ENCODE results near the gene EHMT1. TPM values are rescaled to one million over a fixed set of nuclear protein-coding genes. Genes with fewer than 3 reads are reported as not detected.

Gene EHMT1
- total and polyA plus RNA-seq, 2 experiments from 2014 or later, result 162 to 177 TPM

DNA sequence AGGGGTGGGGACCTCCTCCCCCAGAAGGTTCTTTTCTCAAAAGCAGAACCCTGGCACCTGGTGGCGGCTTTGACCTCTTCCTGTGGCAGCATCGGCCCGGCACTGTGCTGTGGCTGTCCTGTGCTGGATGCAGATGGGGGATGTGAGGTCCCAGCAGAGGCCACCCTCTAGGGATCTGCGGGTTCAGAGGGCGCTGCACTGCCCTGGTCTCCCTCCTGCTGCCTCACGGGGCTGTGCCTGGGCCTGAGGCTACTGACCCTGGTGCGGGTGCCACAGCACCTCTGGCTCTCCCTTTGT, 182.2 kb downstream of the EHMT1 start:
- H4K20me1 ChIP-seq (replicated peaks; ENCODE audit: insufficient read depth), result no peaks in the 10 kb centered on the region
- TF ChIP-seq, protein P1, sequence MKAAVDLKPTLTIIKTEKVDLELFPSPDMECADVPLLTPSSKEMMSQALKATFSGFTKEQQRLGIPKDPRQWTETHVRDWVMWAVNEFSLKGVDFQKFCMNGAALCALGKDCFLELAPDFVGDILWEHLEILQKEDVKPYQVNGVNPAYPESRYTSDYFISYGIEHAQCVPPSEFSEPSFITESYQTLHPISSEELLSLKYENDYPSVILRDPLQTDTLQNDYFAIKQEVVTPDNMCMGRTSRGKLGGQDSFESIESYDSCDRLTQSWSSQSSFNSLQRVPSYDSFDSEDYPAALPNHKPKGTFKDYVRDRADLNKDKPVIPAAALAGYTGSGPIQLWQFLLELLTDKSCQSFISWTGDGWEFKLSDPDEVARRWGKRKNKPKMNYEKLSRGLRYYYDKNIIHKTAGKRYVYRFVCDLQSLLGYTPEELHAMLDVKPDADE (IDR thresholded peaks at IDR 0.05), result no peak
- TF ChIP-seq EZH2 (IDR thresholded peaks at IDR 0.05; ENCODE audit: low read depth, unreplicated experiment) (no peak), EZH2phosphoT487 (IDR thresholded peaks at IDR 0.05; ENCODE audit: unreplicated experiment) (no peak), ZNF331 (CRISPR knock-in tag; IDR thresholded peaks at IDR 0.05; ENCODE audit: low read depth) (no peak), JUNB (IDR thresholded peaks at IDR 0.05; ENCODE audit: unreplicated experiment) (no peak), CREB1 (CRISPR knock-in tag; IDR thresholded peaks at IDR 0.05; ENCODE audit: low read depth) (no peak), ZNF114 (CRISPR knock-in tag; IDR thresholded peaks at IDR 0.05) (no peak), NANOG (IDR thresholded peaks at IDR 0.05; ENCODE audit: borderline replicate concordance) (no peak), STAT1 (IDR thresholded peaks at IDR 0.05; ENCODE audit: unreplicated experiment) (no peak), POLR2AphosphoS5 (IDR thresholded peaks at IDR 0.05; ENCODE audit: low read depth) (no peak)
- TF ChIP-seq, protein P2, sequence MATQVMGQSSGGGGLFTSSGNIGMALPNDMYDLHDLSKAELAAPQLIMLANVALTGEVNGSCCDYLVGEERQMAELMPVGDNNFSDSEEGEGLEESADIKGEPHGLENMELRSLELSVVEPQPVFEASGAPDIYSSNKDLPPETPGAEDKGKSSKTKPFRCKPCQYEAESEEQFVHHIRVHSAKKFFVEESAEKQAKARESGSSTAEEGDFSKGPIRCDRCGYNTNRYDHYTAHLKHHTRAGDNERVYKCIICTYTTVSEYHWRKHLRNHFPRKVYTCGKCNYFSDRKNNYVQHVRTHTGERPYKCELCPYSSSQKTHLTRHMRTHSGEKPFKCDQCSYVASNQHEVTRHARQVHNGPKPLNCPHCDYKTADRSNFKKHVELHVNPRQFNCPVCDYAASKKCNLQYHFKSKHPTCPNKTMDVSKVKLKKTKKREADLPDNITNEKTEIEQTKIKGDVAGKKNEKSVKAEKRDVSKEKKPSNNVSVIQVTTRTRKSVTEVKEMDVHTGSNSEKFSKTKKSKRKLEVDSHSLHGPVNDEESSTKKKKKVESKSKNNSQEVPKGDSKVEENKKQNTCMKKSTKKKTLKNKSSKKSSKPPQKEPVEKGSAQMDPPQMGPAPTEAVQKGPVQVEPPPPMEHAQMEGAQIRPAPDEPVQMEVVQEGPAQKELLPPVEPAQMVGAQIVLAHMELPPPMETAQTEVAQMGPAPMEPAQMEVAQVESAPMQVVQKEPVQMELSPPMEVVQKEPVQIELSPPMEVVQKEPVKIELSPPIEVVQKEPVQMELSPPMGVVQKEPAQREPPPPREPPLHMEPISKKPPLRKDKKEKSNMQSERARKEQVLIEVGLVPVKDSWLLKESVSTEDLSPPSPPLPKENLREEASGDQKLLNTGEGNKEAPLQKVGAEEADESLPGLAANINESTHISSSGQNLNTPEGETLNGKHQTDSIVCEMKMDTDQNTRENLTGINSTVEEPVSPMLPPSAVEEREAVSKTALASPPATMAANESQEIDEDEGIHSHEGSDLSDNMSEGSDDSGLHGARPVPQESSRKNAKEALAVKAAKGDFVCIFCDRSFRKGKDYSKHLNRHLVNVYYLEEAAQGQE (IDR thresholded peaks at IDR 0.05; ENCODE audit: unreplicated experiment), result no peak
- TF ChIP-seq, protein P3, sequence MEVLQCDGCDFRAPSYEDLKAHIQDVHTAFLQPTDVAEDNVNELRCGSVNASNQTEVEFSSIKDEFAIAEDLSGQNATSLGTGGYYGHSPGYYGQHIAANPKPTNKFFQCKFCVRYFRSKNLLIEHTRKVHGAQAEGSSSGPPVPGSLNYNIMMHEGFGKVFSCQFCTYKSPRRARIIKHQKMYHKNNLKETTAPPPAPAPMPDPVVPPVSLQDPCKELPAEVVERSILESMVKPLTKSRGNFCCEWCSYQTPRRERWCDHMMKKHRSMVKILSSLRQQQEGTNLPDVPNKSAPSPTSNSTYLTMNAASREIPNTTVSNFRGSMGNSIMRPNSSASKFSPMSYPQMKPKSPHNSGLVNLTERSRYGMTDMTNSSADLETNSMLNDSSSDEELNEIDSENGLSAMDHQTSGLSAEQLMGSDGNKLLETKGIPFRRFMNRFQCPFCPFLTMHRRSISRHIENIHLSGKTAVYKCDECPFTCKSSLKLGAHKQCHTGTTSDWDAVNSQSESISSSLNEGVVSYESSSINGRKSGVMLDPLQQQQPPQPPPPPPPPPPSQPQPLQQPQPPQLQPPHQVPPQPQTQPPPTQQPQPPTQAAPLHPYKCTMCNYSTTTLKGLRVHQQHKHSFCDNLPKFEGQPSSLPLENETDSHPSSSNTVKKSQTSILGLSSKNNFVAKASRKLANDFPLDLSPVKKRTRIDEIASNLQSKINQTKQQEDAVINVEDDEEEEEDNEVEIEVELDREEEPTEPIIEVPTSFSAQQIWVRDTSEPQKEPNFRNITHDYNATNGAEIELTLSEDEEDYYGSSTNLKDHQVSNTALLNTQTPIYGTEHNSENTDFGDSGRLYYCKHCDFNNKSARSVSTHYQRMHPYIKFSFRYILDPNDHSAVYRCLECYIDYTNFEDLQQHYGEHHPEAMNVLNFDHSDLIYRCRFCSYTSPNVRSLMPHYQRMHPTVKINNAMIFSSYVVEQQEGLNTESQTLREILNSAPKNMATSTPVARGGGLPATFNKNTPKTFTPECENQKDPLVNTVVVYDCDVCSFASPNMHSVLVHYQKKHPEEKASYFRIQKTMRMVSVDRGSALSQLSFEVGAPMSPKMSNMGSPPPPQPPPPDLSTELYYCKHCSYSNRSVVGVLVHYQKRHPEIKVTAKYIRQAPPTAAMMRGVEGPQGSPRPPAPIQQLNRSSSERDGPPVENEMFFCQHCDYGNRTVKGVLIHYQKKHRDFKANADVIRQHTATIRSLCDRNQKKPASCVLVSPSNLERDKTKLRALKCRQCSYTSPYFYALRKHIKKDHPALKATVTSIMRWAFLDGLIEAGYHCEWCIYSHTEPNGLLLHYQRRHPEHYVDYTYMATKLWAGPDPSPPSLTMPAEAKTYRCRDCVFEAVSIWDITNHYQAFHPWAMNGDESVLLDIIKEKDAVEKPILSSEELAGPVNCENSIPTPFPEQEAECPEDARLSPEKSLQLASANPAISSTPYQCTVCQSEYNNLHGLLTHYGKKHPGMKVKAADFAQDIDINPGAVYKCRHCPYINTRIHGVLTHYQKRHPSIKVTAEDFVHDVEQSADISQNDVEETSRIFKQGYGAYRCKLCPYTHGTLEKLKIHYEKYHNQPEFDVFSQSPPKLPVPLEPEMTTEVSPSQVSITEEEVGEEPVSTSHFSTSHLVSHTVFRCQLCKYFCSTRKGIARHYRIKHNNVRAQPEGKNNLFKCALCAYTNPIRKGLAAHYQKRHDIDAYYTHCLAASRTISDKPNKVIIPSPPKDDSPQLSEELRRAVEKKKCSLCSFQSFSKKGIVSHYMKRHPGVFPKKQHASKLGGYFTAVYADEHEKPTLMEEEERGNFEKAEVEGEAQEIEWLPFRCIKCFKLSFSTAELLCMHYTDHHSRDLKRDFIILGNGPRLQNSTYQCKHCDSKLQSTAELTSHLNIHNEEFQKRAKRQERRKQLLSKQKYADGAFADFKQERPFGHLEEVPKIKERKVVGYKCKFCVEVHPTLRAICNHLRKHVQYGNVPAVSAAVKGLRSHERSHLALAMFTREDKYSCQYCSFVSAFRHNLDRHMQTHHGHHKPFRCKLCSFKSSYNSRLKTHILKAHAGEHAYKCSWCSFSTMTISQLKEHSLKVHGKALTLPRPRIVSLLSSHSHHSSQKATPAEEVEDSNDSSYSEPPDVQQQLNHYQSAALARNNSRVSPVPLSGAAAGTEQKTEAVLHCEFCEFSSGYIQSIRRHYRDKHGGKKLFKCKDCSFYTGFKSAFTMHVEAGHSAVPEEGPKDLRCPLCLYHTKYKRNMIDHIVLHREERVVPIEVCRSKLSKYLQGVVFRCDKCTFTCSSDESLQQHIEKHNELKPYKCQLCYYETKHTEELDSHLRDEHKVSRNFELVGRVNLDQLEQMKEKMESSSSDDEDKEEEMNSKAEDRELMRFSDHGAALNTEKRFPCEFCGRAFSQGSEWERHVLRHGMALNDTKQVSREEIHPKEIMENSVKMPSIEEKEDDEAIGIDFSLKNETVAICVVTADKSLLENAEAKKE (CRISPR knock-in tag; IDR thresholded peaks at IDR 0.05), result no peak
- TF ChIP-seq, protein P4, sequence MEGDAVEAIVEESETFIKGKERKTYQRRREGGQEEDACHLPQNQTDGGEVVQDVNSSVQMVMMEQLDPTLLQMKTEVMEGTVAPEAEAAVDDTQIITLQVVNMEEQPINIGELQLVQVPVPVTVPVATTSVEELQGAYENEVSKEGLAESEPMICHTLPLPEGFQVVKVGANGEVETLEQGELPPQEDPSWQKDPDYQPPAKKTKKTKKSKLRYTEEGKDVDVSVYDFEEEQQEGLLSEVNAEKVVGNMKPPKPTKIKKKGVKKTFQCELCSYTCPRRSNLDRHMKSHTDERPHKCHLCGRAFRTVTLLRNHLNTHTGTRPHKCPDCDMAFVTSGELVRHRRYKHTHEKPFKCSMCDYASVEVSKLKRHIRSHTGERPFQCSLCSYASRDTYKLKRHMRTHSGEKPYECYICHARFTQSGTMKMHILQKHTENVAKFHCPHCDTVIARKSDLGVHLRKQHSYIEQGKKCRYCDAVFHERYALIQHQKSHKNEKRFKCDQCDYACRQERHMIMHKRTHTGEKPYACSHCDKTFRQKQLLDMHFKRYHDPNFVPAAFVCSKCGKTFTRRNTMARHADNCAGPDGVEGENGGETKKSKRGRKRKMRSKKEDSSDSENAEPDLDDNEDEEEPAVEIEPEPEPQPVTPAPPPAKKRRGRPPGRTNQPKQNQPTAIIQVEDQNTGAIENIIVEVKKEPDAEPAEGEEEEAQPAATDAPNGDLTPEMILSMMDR (conservative IDR thresholded peaks at IDR 0.05; ENCODE audit: low read depth in 2 of 2), result no peak
- Mint-ChIP-seq H3K27ac (no peak overlapping the region), H3K36me3 (ENCODE audit: low read depth) (peaks cover 88% of the 10 kb centered on the region), H3K27me3 (ENCODE audit: insufficient read depth, low read depth, poor library complexity) (peaks cover 14% of the 10 kb centered on the region), H3K4me1 (no peaks in the 10 kb centered on the region), H3K9me3 (no peaks in the 10 kb centered on the region), H3K4me3 (no peak overlapping the region)
- H3F3A ChIP-seq (replicated peaks; ENCODE audit: low read depth), result no peaks in the 10 kb centered on the region
- DNase-seq (ENCODE audit: low spot score), result no peak
- H3K27me3 ChIP-seq (ENCODE audit: insufficient read depth), result no peaks in the 10 kb centered on the region
- no peaks in the 10 kb centered on the region for H3K4me1 ChIP-seq (ENCODE audit: insufficient read depth)
- no peak overlapping the region for H3K27ac ChIP-seq (ENCODE audit: low read depth)
- no peak overlapping the region for H2AFZ ChIP-seq
- H3K9me2 ChIP-seq (ENCODE audit: insufficient read depth), result no peaks in the 10 kb centered on the region
- no peak overlapping the region for H3K4me3 ChIP-seq
- H3K36me3 ChIP-seq (ENCODE audit: insufficient read depth), result peaks cover 1% of the 10 kb centered on the region
- H3K79me2 ChIP-seq (replicated peaks; ENCODE audit: insufficient read depth), result no peaks in the 10 kb centered on the region; the same call in none of the 2 replicates
- ATAC-seq, result no peak
- no peak overlapping the region for H3K4me2 ChIP-seq
